Natural killer cell (primary cell): ENCODE data around the gene CFAP299. TPM values are rescaled to one million over a fixed set of nuclear protein-coding genes. Genes with fewer than 3 reads are reported as not detected.

Source experiments
- ATAC-seq, 3 donors: fragments of 150-1000 bp in 2 of 3; fragments of 200-7000 bp in 1 of 3; cut with Tn5 transposase; 1 replicate in 1 of 3; 2 replicates in 2 of 3; pipeline ENCODE4 v1.10.0; 2021; ENCODE audit warnings: mild to moderate bottlenecking in 2 of 3, moderate library complexity in 2 of 3
- DNase-seq, 2 donors: peaks; one replicate each; pipeline versions ENCODE4 v3.0.0 to v3.0.0-alpha.2; 2013 to 2021; ENCODE audit warnings: mixed read lengths in 1 of 2
- H3K27ac ChIP-seq: one replicate; pipeline ENCODE4 v1.5.1; 2013; ENCODE audit warnings: mild to moderate bottlenecking, low read length
- H3K27me3 ChIP-seq: one replicate; pipeline ENCODE4 v1.6.1; 2013; ENCODE audit warnings: low read length; ENCODE audit not compliant: control insufficient read depth, insufficient read depth
- H3K36me3 ChIP-seq: one replicate; pipeline ENCODE4 v1.6.1; 2013; ENCODE audit warnings: low read length; ENCODE audit not compliant: control insufficient read depth, insufficient read depth
- H3K4me1 ChIP-seq: one replicate; pipeline ENCODE4 v1.6.1; 2013; ENCODE audit warnings: low read length; ENCODE audit not compliant: control insufficient read depth, insufficient read depth
- H3K4me3 ChIP-seq: one replicate; pipeline ENCODE4 v1.5.1; 2013; ENCODE audit warnings: low read length
- H3K9me3 ChIP-seq: one replicate; pipeline ENCODE4 v1.6.1; 2013; ENCODE audit warnings: low read length; ENCODE audit not compliant: control insufficient read depth, insufficient read depth
- H3K27ac Mint-ChIP-seq, 2 donors: one replicate each; pipeline ENCODE4 v1.8.0; 2022; ENCODE audit warnings: mild to moderate bottlenecking in 2 of 2, mixed read lengths in 2 of 2, moderate library complexity in 1 of 2
- H3K27me3 Mint-ChIP-seq, 2 donors: one replicate each; pipeline ENCODE4 v1.8.0; 2022; ENCODE audit warnings: low read depth in 2 of 2, mixed read lengths in 2 of 2
- H3K36me3 Mint-ChIP-seq: one replicate; pipeline ENCODE4 v1.8.0; 2022; ENCODE audit warnings: mixed read lengths
- H3K4me1 Mint-ChIP-seq, 2 donors: one replicate each; pipeline ENCODE4 v1.8.0; 2022; ENCODE audit warnings: mixed read lengths in 2 of 2
- H3K4me3 Mint-ChIP-seq: one replicate; pipeline ENCODE4 v1.8.0; 2022; ENCODE audit warnings: mild to moderate bottlenecking, moderate library complexity, mixed read lengths
- H3K9me3 Mint-ChIP-seq, 2 donors: one replicate each; pipeline ENCODE4 v1.8.0; 2022; ENCODE audit warnings: mixed read lengths in 2 of 2
- WGBS: methylation state at CpG from one replicate; pipeline ENCODE4 v1.1.7; 2013; ENCODE audit warnings: missing lambda C conversion rate; ENCODE audit not compliant: insufficient coverage; 5-methylcytosine and 5-hydroxymethylcytosine counted together
- intact Hi-C: fragments of 100-400 bp; cut with micrococcal nuclease; formaldehyde crosslinking; loops from one replicate; pipeline ENCODE4 v1.14.2; 2022
- total RNA-seq, 4 donors: library from RNA; stranded (reverse); fragments of 120-200 nt in 1 of 4; gene quantifications; one replicate each; pipeline versions ENCODE4 v1.2.3 to v1.2.4, GENCODE V29; 2013 to 2022
- TF ChIP-seq, protein P1 (sequence below): fragments of 200-600 bp; IDR thresholded peaks from one replicate; pipeline ENCODE4 v1.8.0; 2022; ENCODE audit warnings: antibody characterized with exemption

CFAP299 gene
- total RNA-seq, 3 donors from 2014 or later (not counting 1 experiment from before 2014, with no cell fraction given): not detected

DNA sequence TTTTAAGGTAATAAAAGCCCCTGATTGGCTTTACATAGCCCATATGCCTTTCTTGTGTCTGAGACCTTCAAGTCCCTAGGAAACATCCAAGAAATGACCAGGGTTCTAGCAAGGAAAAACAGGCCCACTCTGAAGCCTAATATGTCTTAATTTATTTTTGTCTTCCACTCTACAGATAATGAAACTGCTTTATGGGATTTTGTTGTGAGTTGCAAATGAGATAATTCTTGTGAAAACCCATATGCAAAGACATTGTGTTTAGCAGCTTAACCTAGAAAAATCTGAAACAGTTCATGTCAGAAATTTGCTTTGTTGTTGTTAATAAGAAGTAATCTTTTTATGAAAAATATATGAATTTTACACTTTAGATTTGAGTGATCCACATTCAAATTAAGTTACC lies 504.3 kb downstream of the CFAP299 start:
- H3K9me3 Mint-ChIP-seq: no peaks in the 10 kb centered on the region
- intact Hi-C loops: no loop called here

DNA sequence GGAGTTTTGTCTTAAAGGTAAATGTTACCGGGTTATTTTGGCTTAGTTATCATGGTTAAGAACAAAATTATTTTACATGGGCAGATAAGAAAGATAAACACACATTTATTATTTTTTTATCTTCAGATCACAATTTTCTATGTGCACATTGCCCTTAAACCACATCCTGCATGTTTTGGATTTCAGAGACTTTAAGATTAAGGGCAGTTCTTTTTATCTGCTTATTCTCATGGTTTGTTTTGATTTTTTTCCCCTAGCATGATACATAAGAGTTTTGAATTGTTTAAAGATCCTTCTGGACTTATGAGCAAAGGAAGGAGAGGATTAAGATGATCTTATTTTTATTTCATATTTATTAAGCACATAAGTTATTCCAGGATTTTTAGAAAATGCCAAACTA lies 504.9 kb downstream of the CFAP299 start:
- peaks cover 0 to 2% of the 10 kb centered on the region in 2 donors for H3K27me3 Mint-ChIP-seq
- H3K9me3 Mint-ChIP-seq: peaks cover 2 to 5% of the 10 kb centered on the region in 2 donors
- TF ChIP-seq, protein P1, sequence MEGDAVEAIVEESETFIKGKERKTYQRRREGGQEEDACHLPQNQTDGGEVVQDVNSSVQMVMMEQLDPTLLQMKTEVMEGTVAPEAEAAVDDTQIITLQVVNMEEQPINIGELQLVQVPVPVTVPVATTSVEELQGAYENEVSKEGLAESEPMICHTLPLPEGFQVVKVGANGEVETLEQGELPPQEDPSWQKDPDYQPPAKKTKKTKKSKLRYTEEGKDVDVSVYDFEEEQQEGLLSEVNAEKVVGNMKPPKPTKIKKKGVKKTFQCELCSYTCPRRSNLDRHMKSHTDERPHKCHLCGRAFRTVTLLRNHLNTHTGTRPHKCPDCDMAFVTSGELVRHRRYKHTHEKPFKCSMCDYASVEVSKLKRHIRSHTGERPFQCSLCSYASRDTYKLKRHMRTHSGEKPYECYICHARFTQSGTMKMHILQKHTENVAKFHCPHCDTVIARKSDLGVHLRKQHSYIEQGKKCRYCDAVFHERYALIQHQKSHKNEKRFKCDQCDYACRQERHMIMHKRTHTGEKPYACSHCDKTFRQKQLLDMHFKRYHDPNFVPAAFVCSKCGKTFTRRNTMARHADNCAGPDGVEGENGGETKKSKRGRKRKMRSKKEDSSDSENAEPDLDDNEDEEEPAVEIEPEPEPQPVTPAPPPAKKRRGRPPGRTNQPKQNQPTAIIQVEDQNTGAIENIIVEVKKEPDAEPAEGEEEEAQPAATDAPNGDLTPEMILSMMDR: no peak

More for the DNA sequence above, 504.3 kb downstream of the CFAP299 start:
- no peak for ATAC-seq
- DNase-seq: no peak
- Histone ChIP-seq H3K27ac (no peak overlapping the region), H3K36me3 (no peaks in the 10 kb centered on the region), H3K4me1 (no peaks in the 10 kb centered on the region), H3K27me3 (no peaks in the 10 kb centered on the region), H3K9me3 (no peaks in the 10 kb centered on the region), H3K4me3 (no peak overlapping the region)
- Mint-ChIP-seq H3K27me3 (no peaks in the 10 kb centered on the region), H3K27ac (no peak overlapping the region), H3K4me3 (no peak overlapping the region), H3K4me1 (no peaks in the 10 kb centered on the region), H3K36me3 (no peaks in the 10 kb centered on the region)
- TF ChIP-seq, protein P1: no peak

DNA sequence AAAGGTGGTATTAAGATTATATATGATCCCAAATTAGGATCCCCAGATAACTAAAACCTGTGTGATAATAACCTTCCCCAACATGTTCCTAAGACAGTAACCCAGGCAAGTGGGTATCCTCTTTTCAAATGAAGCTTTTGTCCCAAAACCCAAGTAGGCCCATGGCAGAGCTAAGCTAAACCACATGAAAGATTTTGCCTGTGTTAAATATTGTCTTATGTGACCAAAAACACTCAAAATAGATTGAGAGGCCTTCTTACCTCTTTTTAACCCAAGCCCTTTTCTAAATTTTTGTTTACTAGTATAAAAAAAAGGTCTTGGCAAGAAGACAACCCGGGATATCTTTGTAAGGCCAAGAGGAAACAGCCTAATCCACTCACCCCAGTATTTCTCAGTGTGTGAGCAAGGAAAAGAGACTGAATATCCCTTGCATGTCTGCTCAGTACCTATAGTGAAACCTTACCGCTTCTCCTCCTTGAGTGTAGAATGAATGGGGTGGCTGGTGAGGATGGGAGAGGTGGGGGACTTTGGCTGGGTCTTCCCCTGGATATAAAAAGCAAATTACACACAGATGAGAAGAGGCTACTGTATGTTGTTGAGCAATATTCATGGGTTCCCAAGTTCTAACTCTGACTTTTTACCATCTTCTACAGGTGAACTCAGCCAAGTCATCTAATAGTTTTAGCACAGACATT lies 506.2 kb downstream of the CFAP299 start:
- H3K27ac Mint-ChIP-seq: no peak overlapping the region
- no peaks in the 10 kb centered on the region for H3K27me3 ChIP-seq

More for the DNA sequence above, 504.9 kb downstream of the CFAP299 start:
- H3K4me3 Mint-ChIP-seq: no peak overlapping the region
- intact Hi-C loops: no loop called here
- Histone ChIP-seq H3K4me1 (no peaks in the 10 kb centered on the region), H3K27me3 (no peaks in the 10 kb centered on the region), H3K36me3 (no peaks in the 10 kb centered on the region), H3K9me3 (no peaks in the 10 kb centered on the region), H3K4me3 (no peak overlapping the region), H3K27ac (no peak overlapping the region)
- no peak overlapping the region for H3K27ac Mint-ChIP-seq
- DNase-seq: no peak
- ATAC-seq: no peak
- no peaks in the 10 kb centered on the region for H3K36me3 Mint-ChIP-seq
- H3K4me1 Mint-ChIP-seq: no peaks in the 10 kb centered on the region
- no CpG with 5 or more reads among the region's 1 CpG for WGBS

More for the DNA sequence above, 506.2 kb downstream of the CFAP299 start:
- Histone ChIP-seq H3K4me1 (no peaks in the 10 kb centered on the region), H3K27ac (no peak overlapping the region), H3K9me3 (no peaks in the 10 kb centered on the region), H3K4me3 (no peak overlapping the region), H3K36me3 (no peaks in the 10 kb centered on the region)
- Mint-ChIP-seq H3K4me1 (no peaks in the 10 kb centered on the region), H3K36me3 (no peaks in the 10 kb centered on the region), H3K27me3 (peaks cover 0 to 2% of the 10 kb centered on the region in 2 donors), H3K4me3 (no peak overlapping the region), H3K9me3 (peaks cover 6 to 8% of the 10 kb centered on the region in 2 donors)
- 80% methylated on average over 2 of the region's 2 CpGs for WGBS
- no peak for ATAC-seq
- DNase-seq: no peak
- intact Hi-C loops: no loop called here
- TF ChIP-seq, protein P1: no peak
